Breast epithelium (tissue), 4 donors: ENCODE measurements around the gene ACACA. TPM values are rescaled to one million over a fixed set of nuclear protein-coding genes. Genes with fewer than 3 reads are reported as not detected.

Experiments used
- DNase-seq, 2 donors: peaks; one replicate each; pipeline ENCODE4 v3.0.0-alpha.2; 2019; ENCODE audit warnings: low spot score in 2 of 2
- H3K27ac ChIP-seq, 2 donors: fragments of 200-600 bp; sonication (generic) in 1 of 2; one replicate each; pipeline ENCODE4 v1.5.1; 2016 to 2019; ENCODE audit warnings: mild to moderate bottlenecking in 1 of 2
- H3K27me3 ChIP-seq, 2 donors: fragments of 200-600 bp; sonication (generic) in 1 of 2; one replicate each; pipeline versions ENCODE4 v1.5.1 to v1.6.0; 2017 to 2019; ENCODE audit warnings: control low read depth in 1 of 2, mild to moderate bottlenecking in 1 of 2
- H3K36me3 ChIP-seq: fragments of 200-600 bp; one replicate; pipeline ENCODE4 v1.5.1; 2019
- H3K4me1 ChIP-seq, 2 donors: fragments of 200-600 bp; sonication (generic); one replicate each; pipeline ENCODE4 v1.5.1; 2016 to 2019; ENCODE audit warnings: control low read depth in 1 of 2
- H3K4me3 ChIP-seq, 3 donors: fragments of 200-600 bp; sonication (generic); 1 replicate in 2 of 3; 2 replicates in 1 of 3; pipeline ENCODE4 v1.5.1; 2016 to 2019; ENCODE audit warnings: mild to moderate bottlenecking in 3 of 3, moderate library complexity in 2 of 3
- H3K9me3 ChIP-seq, 2 donors: fragments of 200-600 bp; sonication (generic) in 1 of 2; one replicate each; pipeline ENCODE4 v1.5.1; 2016 to 2019; ENCODE audit warnings: control low read depth in 1 of 2
- CTCF ChIP-seq, 3 donors: fragments of 450-650 bp; IDR thresholded peaks; one replicate each; pipeline ENCODE4 v1.5.1; 2016 to 2017; ENCODE audit warnings: antibody characterized with exemption in 3 of 3, mild to moderate bottlenecking in 3 of 3, moderate library complexity in 3 of 3
- POLR2A ChIP-seq: fragments of 450-650 bp; IDR thresholded peaks from one replicate; pipeline ENCODE4 v1.6.1; 2016; ENCODE audit warnings: antibody characterized with exemption, mild to moderate bottlenecking, moderate library complexity
- POLR2AphosphoS5 ChIP-seq, 3 donors: sonication (generic); formaldehyde crosslinking; IDR thresholded peaks; one replicate each; pipeline ENCODE4 v1.6.1; 2017; ENCODE audit warnings: antibody characterized with exemption in 3 of 3
- intact Hi-C: fragments of 100-400 bp; cut with DNase I; formaldehyde crosslinking; loops from one replicate; pipeline ENCODE4 v1.15.1; 2023; ENCODE audit warnings: low total_unique reads
- total RNA-seq, 3 donors: library from RNA; depleted of rRNA; stranded (reverse); fragments of >200 nt; gene quantifications; one replicate each; pipeline ENCODE4 v1.1.0, GENCODE V29; 2016

The ACACA gene
- total RNA-seq, 3 donors from 2014 or later = 32.8 to 46.5 (median 36.1) TPM

DNA sequence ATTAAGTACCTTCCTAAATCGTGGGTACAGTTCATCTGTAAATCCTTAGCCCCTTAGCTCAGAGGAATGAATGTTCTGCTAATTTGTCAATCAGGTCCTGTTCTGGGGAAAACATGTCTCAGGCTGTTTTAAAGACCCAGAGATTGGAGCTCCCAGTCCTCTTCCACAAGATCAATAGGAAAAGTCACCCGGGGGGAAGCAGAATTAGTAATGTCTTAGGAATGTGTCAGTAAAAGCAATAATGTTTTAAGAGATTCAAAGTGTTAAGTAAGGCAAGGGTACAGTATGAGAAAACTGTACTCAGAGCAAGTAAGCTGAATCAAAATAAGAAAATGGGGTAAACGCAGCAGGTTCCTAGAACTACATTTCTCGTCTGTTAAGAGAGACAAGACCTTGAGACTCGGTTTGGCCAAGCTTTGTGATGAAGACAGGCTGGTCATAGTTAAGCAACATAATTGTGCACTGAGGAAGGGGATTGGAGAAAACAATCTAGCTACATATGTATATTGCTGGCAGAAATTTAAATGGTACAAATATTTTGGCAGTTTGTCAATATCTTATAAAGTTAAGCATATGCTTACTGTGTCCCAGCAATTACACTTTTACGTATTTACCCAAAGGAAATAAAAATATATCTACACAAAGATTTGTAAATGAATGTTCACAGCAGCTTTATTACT lies 223.7 kb downstream of the ACACA start:
- Histone ChIP-seq H3K27ac (no peak overlapping the region), H3K27me3 (no peaks in the 10 kb centered on the region), H3K36me3 (no peaks in the 10 kb centered on the region), H3K9me3 (no peaks in the 10 kb centered on the region), H3K4me3 (no peak overlapping the region), H3K4me1 (no peaks in the 10 kb centered on the region)
- DNase-seq = no peak
- no peak for TF ChIP-seq CTCF (IDR thresholded peaks at IDR 0.05)
- TF ChIP-seq POLR2A = no peak
- TF ChIP-seq POLR2AphosphoS5 (IDR thresholded peaks at IDR 0.05) = no peak
- intact Hi-C loops = no loop called here

DNA sequence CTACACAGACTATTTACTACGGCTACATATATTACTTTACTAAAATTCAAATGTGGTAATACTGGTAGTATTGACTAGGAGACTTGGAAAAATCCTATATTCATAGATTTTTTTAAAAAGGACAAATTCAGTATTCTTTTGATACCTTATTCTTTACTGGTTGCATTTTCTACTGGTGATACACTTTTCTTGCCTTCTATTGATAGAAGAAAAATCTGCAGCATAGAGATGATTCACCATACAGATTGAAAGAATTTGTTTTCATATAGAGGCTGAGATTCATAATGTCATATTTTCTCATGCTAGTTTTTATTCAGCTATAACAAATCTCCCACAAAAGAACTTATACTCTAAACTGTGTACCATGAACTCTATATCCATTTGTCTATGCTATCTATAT lies 226.3 kb downstream of the ACACA start:
- Histone ChIP-seq H3K4me3 (no peak overlapping the region), H3K36me3 (no peaks in the 10 kb centered on the region), H3K4me1 (no peaks in the 10 kb centered on the region), H3K27ac (no peak overlapping the region), H3K9me3 (no peaks in the 10 kb centered on the region), H3K27me3 (no peaks in the 10 kb centered on the region)
- intact Hi-C loops = no loop called here
- no peak for DNase-seq
- TF ChIP-seq POLR2A (no peak), CTCF (IDR thresholded peaks at IDR 0.05) (no peak), POLR2AphosphoS5 (IDR thresholded peaks at IDR 0.05) (no peak)

DNA sequence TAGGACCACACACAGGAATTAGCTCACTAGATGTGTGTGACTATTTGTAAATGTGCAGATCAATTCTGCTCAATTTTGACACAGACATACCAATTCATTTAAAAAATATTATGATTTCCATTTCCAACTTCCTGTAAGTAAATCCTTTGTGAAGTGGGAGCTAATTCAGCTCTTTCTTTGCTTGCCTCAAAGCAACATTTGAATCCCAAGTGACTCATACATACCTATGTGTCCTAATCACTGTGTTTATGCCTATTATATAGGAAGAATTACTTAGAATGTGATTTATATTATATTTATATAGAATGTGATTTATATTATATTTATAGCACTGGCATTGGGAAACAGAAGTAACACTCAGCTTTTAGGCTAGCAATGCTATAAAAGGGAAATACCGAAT lies 226.7 kb downstream of the ACACA start:
- no peak for DNase-seq
- Histone ChIP-seq H3K4me1 (no peaks in the 10 kb centered on the region), H3K27ac (no peak overlapping the region), H3K27me3 (no peaks in the 10 kb centered on the region), H3K36me3 (no peaks in the 10 kb centered on the region), H3K4me3 (no peak overlapping the region), H3K9me3 (no peaks in the 10 kb centered on the region)
- intact Hi-C loops = no loop called here
- TF ChIP-seq POLR2A (no peak), CTCF (IDR thresholded peaks at IDR 0.05) (no peak), POLR2AphosphoS5 (IDR thresholded peaks at IDR 0.05) (no peak)

- no peak for DNase-seq
- H3K4me1 ChIP-seq = no peaks in the 10 kb centered on the region
- peak overlapping the region in 1 of 2 donors; percentile 4 for H3K27ac ChIP-seq
- H3K27me3 ChIP-seq = no peaks in the 10 kb centered on the region
- no peak overlapping the region for H3K4me3 ChIP-seq
- TF ChIP-seq CTCF (IDR thresholded peaks at IDR 0.05) = no peak
- no peak for TF ChIP-seq POLR2AphosphoS5 (IDR thresholded peaks at IDR 0.05)
- no peak for TF ChIP-seq POLR2A
- H3K36me3 ChIP-seq = no peaks in the 10 kb centered on the region
- no peaks in the 10 kb centered on the region for H3K9me3 ChIP-seq
- intact Hi-C loops = no loop called here
Measured at GRCh38 chr17:37177254-37177870, 229.3 kb downstream of the ACACA start.

GRCh38 chr17:37176723-37177122 lies 229.9 kb downstream of the ACACA start:
- Histone ChIP-seq H3K9me3 (no peaks in the 10 kb centered on the region), H3K4me3 (no peak overlapping the region), H3K27me3 (no peaks in the 10 kb centered on the region), H3K27ac (no peak overlapping the region), H3K4me1 (no peaks in the 10 kb centered on the region), H3K36me3 (no peaks in the 10 kb centered on the region)
- TF ChIP-seq POLR2AphosphoS5 (IDR thresholded peaks at IDR 0.05) = no peak
- no peak for TF ChIP-seq POLR2A
- no peak for TF ChIP-seq CTCF (IDR thresholded peaks at IDR 0.05)
- intact Hi-C loops = no loop called here
- no peak for DNase-seq
